Subcutaneous abdominal adipose tissue (tissue), 5 donors: ENCODE measurements around the gene ERICH3.

ENCODE experiments used
- H3K27ac ChIP-seq: one replicate; pipeline ENCODE4 v1.7.0; 2013; ENCODE audit warnings: low read depth, mild to moderate bottlenecking, inconsistent platforms, low read length, moderate library complexity
- H3K27me3 ChIP-seq, 5 donors: one replicate each; pipeline ENCODE4 v1.7.0; 2013; ENCODE audit warnings: low read length in 5 of 5, inconsistent platforms in 1 of 5; ENCODE audit not compliant: control insufficient read depth in 5 of 5, insufficient read depth in 4 of 5
- H3K36me3 ChIP-seq, 5 donors: one replicate each; pipeline ENCODE4 v1.7.0; 2013; ENCODE audit warnings: low read length in 5 of 5; ENCODE audit not compliant: control insufficient read depth in 5 of 5, insufficient read depth in 5 of 5
- H3K4me1 ChIP-seq, 5 donors: one replicate each; pipeline ENCODE4 v1.7.0; 2013; ENCODE audit warnings: low read length in 5 of 5, mild to moderate bottlenecking in 3 of 5, moderate library complexity in 1 of 5; ENCODE audit not compliant: control insufficient read depth in 5 of 5, insufficient read depth in 5 of 5
- H3K4me3 ChIP-seq, 5 donors: one replicate each; pipeline ENCODE4 v1.7.0; 2013; ENCODE audit warnings: low read length in 5 of 5, low read depth in 1 of 5
- H3K9ac ChIP-seq, 5 donors: one replicate each; pipeline ENCODE4 v1.7.0; 2013; ENCODE audit warnings: low read length in 5 of 5, mild to moderate bottlenecking in 4 of 5, moderate library complexity in 3 of 5
- H3K9me3 ChIP-seq, 5 donors: one replicate each; pipeline ENCODE4 v1.7.0; 2013; ENCODE audit warnings: low read length in 5 of 5; ENCODE audit not compliant: control insufficient read depth in 5 of 5
- donor health status: healthy.
- donor health status: healthy.
- donor health status: healthy.
- donor health status: healthy.
- donor health status: healthy.

ERICH3 gene

DNA sequence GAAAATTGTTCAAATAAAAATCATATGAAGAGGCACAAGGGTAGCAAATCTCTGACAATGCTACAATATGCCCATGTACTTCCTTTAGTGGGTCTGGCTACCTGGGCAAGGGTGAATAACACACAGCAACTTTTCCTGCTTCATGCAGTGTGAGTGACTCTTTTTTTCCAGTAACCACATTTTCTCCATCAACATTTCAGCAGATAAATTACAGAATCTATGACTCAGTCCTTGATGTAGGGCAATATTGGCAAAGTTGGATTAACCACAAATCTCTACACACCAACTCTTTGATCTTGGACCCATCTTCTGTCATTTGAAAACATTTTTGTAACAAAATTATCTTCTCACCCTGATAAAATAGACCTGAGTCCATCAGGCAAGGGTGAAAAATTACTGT lies 31.7 kb downstream of the ERICH3 start:
- no peaks in the 10 kb centered on the region for H3K27me3 ChIP-seq
- no peaks in the 10 kb centered on the region for H3K4me1 ChIP-seq
- H3K9me3 ChIP-seq: no peaks in the 10 kb centered on the region
- no peaks in the 10 kb centered on the region for H3K36me3 ChIP-seq
- H3K27ac ChIP-seq: no peak overlapping the region
- no peak overlapping the region for H3K4me3 ChIP-seq
- H3K9ac ChIP-seq: no peak overlapping the region

GRCh38 chr1:74641161-74641560 lies 32.4 kb downstream of the ERICH3 start:
- H3K9ac ChIP-seq: no peak overlapping the region

DNA sequence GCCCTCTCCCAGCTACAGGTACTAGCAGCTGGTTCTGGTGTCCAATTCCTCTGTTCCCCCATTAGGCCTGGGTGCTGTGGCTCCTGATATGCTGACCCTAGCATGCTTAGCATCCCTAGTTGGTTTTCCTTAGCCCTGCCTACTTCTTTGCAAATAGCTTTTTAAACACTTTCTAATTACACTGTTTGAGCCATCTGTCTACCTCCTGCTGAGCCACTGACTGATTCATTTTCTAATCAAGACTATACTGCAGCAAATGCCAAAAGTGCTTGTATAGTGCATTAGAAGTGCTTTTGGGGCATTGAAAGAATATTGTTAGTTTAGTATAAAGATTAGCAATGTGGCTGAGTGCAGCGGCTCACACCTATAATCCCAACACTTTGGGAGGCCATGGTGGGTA lies 36.3 kb downstream of the ERICH3 start:
- no peak overlapping the region for H3K27ac ChIP-seq
- no peak overlapping the region for H3K9ac ChIP-seq
- H3K36me3 ChIP-seq: no peaks in the 10 kb centered on the region
- no peaks in the 10 kb centered on the region for H3K27me3 ChIP-seq
- H3K4me1 ChIP-seq: no peaks in the 10 kb centered on the region
- H3K9me3 ChIP-seq: no peaks in the 10 kb centered on the region
- no peak overlapping the region for H3K4me3 ChIP-seq

More at GRCh38 chr1:74641161-74641560, 32.4 kb downstream of the ERICH3 start:
- Histone ChIP-seq H3K36me3 (no peaks in the 10 kb centered on the region), H3K9me3 (no peaks in the 10 kb centered on the region), H3K27me3 (no peaks in the 10 kb centered on the region), H3K4me1 (no peaks in the 10 kb centered on the region), H3K4me3 (no peak overlapping the region), H3K27ac (no peak overlapping the region)

- Histone ChIP-seq H3K36me3 (no peaks in the 10 kb centered on the region), H3K4me3 (no peak overlapping the region)
Measured at GRCh38 chr1:74629283-74629682, 44.3 kb downstream of the ERICH3 start.

DNA sequence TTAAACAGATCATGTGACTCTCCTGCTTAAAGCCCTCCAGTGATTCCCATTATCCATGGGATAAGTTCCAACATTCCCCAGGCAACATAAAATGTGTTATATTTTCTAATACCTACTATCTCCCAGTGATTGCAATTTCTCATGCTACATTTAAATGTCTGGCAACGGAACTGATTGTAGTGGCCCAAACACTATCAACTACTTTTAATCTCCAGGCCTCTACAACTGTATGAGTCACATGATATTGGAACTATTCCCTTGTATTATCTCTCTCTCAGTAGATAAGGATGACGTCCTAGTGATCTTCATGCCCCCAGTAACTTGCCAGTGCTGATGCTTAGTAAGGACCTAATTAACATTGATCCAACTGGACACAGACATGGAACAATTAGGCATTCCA lies 49.9 kb downstream of the ERICH3 start:
- no peaks in the 10 kb centered on the region for H3K9me3 ChIP-seq
- no peak overlapping the region for H3K4me3 ChIP-seq
- H3K4me1 ChIP-seq: no peaks in the 10 kb centered on the region
- no peak overlapping the region for H3K27ac ChIP-seq
- H3K36me3 ChIP-seq: no peaks in the 10 kb centered on the region
- no peaks in the 10 kb centered on the region for H3K27me3 ChIP-seq
- no peak overlapping the region for H3K9ac ChIP-seq

More at GRCh38 chr1:74629283-74629682, 44.3 kb downstream of the ERICH3 start:
- Histone ChIP-seq H3K27ac (no peak overlapping the region), H3K27me3 (no peaks in the 10 kb centered on the region), H3K9me3 (no peaks in the 10 kb centered on the region), H3K9ac (no peak overlapping the region), H3K4me1 (no peaks in the 10 kb centered on the region)

DNA sequence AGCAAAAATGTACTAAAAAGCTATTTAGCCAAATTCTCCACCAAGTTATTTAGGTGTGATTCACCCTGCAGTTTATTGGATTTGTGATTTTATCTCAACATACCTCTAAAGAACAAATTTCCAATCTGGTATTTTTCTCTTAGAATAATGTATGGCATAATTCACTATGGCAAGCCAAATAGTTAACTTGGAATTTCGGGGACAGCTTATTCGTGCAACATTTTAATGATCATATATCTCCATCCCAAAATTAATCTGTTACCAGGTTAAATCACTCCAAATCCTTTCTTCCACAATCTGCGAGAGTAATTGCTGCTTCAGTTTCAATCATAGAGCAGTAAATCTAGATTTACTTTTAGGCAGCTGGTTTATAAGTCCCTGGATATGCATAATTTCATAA lies 53.4 kb downstream of the ERICH3 start:
- Histone ChIP-seq H3K27me3 (no peaks in the 10 kb centered on the region), H3K27ac (no peak overlapping the region), H3K9ac (no peak overlapping the region), H3K4me3 (no peak overlapping the region), H3K4me1 (no peaks in the 10 kb centered on the region), H3K9me3 (no peaks in the 10 kb centered on the region), H3K36me3 (no peaks in the 10 kb centered on the region)

DNA sequence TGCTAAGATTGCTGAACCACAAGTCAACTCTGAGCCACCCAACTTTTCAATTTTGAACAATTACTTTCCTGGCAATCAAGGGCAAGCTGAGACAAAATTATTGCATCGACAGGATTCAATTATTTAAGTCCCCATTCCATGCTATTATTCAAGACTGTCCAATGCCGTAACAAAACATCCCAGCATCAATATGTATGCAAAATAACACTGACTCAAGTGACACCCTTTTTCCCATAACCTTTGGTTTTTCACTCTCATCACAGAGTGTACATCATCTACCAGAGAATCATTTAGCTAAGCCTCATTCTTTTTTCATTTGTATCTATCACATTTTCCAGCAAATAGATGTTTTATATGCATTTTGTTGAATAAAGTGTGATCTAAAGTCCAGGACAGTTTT lies 54.6 kb downstream of the ERICH3 start:
- Histone ChIP-seq H3K4me3 (no peak overlapping the region), H3K9ac (no peak overlapping the region), H3K4me1 (no peaks in the 10 kb centered on the region)

GRCh38 chr1:74613894-74614293 lies 59.7 kb downstream of the ERICH3 start:
- Histone ChIP-seq H3K4me1 (no peaks in the 10 kb centered on the region), H3K4me3 (no peak overlapping the region), H3K36me3 (no peaks in the 10 kb centered on the region), H3K9me3 (no peaks in the 10 kb centered on the region), H3K27ac (no peak overlapping the region), H3K27me3 (no peaks in the 10 kb centered on the region), H3K9ac (no peak overlapping the region)

More for the DNA sequence above, 54.6 kb downstream of the ERICH3 start:
- Histone ChIP-seq H3K36me3 (no peaks in the 10 kb centered on the region), H3K27ac (no peak overlapping the region), H3K9me3 (no peaks in the 10 kb centered on the region), H3K27me3 (no peaks in the 10 kb centered on the region)

- H3K36me3 ChIP-seq: no peaks in the 10 kb centered on the region
- H3K9me3 ChIP-seq: no peaks in the 10 kb centered on the region
- no peaks in the 10 kb centered on the region for H3K4me1 ChIP-seq
- H3K4me3 ChIP-seq: no peak overlapping the region
- H3K27ac ChIP-seq: no peak overlapping the region
- no peaks in the 10 kb centered on the region for H3K27me3 ChIP-seq
- no peak overlapping the region for H3K9ac ChIP-seq
Measured at GRCh38 chr1:74611887-74612286, 61.7 kb downstream of the ERICH3 start.

- no peaks in the 10 kb centered on the region for H3K9me3 ChIP-seq
- H3K27ac ChIP-seq: no peak overlapping the region
- H3K4me1 ChIP-seq: no peaks in the 10 kb centered on the region
- no peak overlapping the region for H3K9ac ChIP-seq
- H3K27me3 ChIP-seq: no peaks in the 10 kb centered on the region
- H3K4me3 ChIP-seq: no peak overlapping the region
- no peaks in the 10 kb centered on the region for H3K36me3 ChIP-seq
Measured at GRCh38 chr1:74610961-74611360, 62.6 kb downstream of the ERICH3 start.

DNA sequence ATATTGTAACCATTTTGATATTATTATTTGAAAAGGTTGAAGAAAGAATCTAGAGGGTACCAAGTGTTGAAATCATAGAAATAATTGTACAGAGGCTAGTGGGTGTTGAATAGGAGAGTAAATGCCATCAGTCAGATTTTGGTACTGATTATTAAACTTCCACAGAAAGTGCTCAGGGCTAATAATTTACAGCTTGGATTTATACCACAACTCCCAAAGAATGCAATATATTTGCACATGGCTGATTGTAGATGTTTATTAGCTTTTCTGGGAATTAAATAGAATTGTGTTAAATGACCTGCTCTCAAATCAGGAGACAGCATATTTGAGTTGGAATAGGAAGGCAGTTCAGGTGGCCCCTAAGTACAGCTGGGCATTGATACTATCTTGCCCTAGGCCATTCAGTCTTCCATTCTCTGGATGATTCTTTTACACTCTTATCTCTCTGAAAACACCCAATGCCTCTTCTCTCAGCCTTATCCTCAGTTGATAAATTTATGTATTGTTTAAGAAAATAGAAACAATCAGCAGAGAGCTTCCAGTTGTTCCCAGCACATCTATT lies 63.7 kb downstream of the ERICH3 start:
- no peaks in the 10 kb centered on the region for H3K27me3 ChIP-seq
- H3K36me3 ChIP-seq: no peaks in the 10 kb centered on the region
- H3K4me1 ChIP-seq: no peaks in the 10 kb centered on the region

More for the DNA sequence above, 63.7 kb downstream of the ERICH3 start:
- Histone ChIP-seq H3K9me3 (peaks cover 0 to under 1% (median 0%) of the 10 kb centered on the region in 5 donors), H3K27ac (no peak overlapping the region), H3K4me3 (no peak overlapping the region), H3K9ac (no peak overlapping the region)
